Measurements from ENCODE around the gene PLET1. TPM values are rescaled to one million over a fixed set of nuclear protein-coding genes. Genes with fewer than 3 reads are reported as not detected.

PLET1 gene
- total RNA-seq, 6 donors from 2014 or later, result not detected

GRCh38 chr11:112268406-112268805 is 7.7 kb upstream of the PLET1 start:
- 77 to 89% methylated on average over 5 of the region's 5 CpGs for WGBS, 2 donors
- Histone ChIP-seq H3K27ac (no peak overlapping the region), H3K36me3 (no peaks in the 10 kb centered on the region), H3K9me3 (no peaks in the 10 kb centered on the region), H3K4me1 (no peaks in the 10 kb centered on the region), H3K4me3 (no peak overlapping the region), H3K27me3 (no peaks in the 10 kb centered on the region)
- DNase-seq, result no peak
- ATAC-seq (ENCODE audit: low FRiP score in 2 of 2), result no peak
- TF ChIP-seq POLR2AphosphoS5 (IDR thresholded peaks at IDR 0.05), result no peak
- TF ChIP-seq POLR2A (IDR thresholded peaks at IDR 0.05), result no peak
- TF ChIP-seq CTCF (IDR thresholded peaks at IDR 0.05), result no peak
- no peak for TF ChIP-seq EP300 (IDR thresholded peaks at IDR 0.05)

- H3K4me1 ChIP-seq, result no peaks in the 10 kb centered on the region
- ATAC-seq (ENCODE audit: low FRiP score in 2 of 2) (no peak), DNase-seq (no peak)
- no peak overlapping the region for H3K4me3 ChIP-seq
- H3K27ac ChIP-seq, result no peak overlapping the region
- no peak for TF ChIP-seq CTCF (IDR thresholded peaks at IDR 0.05)
- no peak for TF ChIP-seq POLR2AphosphoS5 (IDR thresholded peaks at IDR 0.05)
- TF ChIP-seq EP300 (IDR thresholded peaks at IDR 0.05), result no peak
- TF ChIP-seq POLR2A (IDR thresholded peaks at IDR 0.05), result no peak
- no peaks in the 10 kb centered on the region for H3K27me3 ChIP-seq
- no peaks in the 10 kb centered on the region for H3K36me3 ChIP-seq
- 50 to 52% methylated on average over 5 of the region's 5 CpGs for WGBS, 2 donors
- H3K9me3 ChIP-seq, result no peaks in the 10 kb centered on the region
These were observed 6.5 kb upstream of the PLET1 start for GRCh38 chr11:112267188-112267591.

GRCh38 chr11:112266410-112266778 is 5.7 kb upstream of the PLET1 start:
- 88 to 90% methylated on average over 3 of the region's 3 CpGs for whole genome bisulfite sequencing, 2 donors
- TF ChIP-seq CTCF (IDR thresholded peaks at IDR 0.05) (no peak), POLR2AphosphoS5 (IDR thresholded peaks at IDR 0.05) (no peak)
- ATAC-seq (ENCODE audit: low FRiP score in 2 of 2), result no peak

GRCh38 chr11:112265659-112266409 is 5.2 kb upstream of the PLET1 start:
- TF ChIP-seq POLR2AphosphoS5 (IDR thresholded peaks at IDR 0.05) (no peak), POLR2A (IDR thresholded peaks at IDR 0.05) (no peak), EP300 (IDR thresholded peaks at IDR 0.05) (no peak), CTCF (IDR thresholded peaks at IDR 0.05) (no peak)
- Histone ChIP-seq H3K36me3 (no peaks in the 10 kb centered on the region), H3K27me3 (no peaks in the 10 kb centered on the region), H3K9me3 (no peaks in the 10 kb centered on the region), H3K27ac (no peak overlapping the region), H3K4me1 (no peaks in the 10 kb centered on the region), H3K4me3 (no peak overlapping the region)
- DNase-seq (no peak), ATAC-seq (ENCODE audit: low FRiP score in 2 of 2) (no peak)
- WGBS, 2 donors, result 62 to 78% methylated on average over 11 of the region's 11 CpGs

More at GRCh38 chr11:112266410-112266778, 5.7 kb upstream of the PLET1 start:
- no peak for DNase-seq
- H3K4me3 ChIP-seq, result no peak overlapping the region
- no peak overlapping the region for H3K27ac ChIP-seq
- H3K36me3 ChIP-seq, result no peaks in the 10 kb centered on the region
- no peaks in the 10 kb centered on the region for H3K9me3 ChIP-seq
- no peaks in the 10 kb centered on the region for H3K4me1 ChIP-seq
- H3K27me3 ChIP-seq, result no peaks in the 10 kb centered on the region
